DND-41 (cell line): ENCODE data around the gene GPR162.

Experiments used
- ATAC-seq: fragments of 200-7000 bp; cut with Tn5 transposase; 3 replicates; pipeline ENCODE4 v1.9.1; 2021; ENCODE audit warnings: low read depth; ENCODE audit not compliant: insufficient read depth
- DNase-seq: peaks from one replicate; pipeline ENCODE4 v3.0.0-alpha.2; 2020
- H2AFZ ChIP-seq: 2 replicates; pipeline ENCODE4 v1.6.0; 2012; ENCODE audit warnings: low read depth, low read length
- H3K27ac ChIP-seq: 2 replicates; pipeline ENCODE4 v1.5.1; 2012; ENCODE audit warnings: low read length, inconsistent platforms
- H3K27me3 ChIP-seq: fragments of 200-600 bp; sonication (generic); 2 replicates; pipeline ENCODE4 v1.6.0; 2012; ENCODE audit warnings: low read length, mild to moderate bottlenecking, inconsistent platforms; ENCODE audit not compliant: insufficient read depth, poor library complexity
- H3K36me3 ChIP-seq: 2 replicates; pipeline ENCODE4 v1.5.1; 2012; ENCODE audit warnings: low read length, inconsistent platforms; ENCODE audit not compliant: insufficient read depth
- H3K4me1 ChIP-seq: 2 replicates; pipeline ENCODE4 v1.5.1; 2012; ENCODE audit warnings: mild to moderate bottlenecking, low read length; ENCODE audit not compliant: insufficient read depth
- H3K4me2 ChIP-seq: 2 replicates; pipeline ENCODE4 v1.6.0; 2012; ENCODE audit warnings: mild to moderate bottlenecking, moderate library complexity, low read length, inconsistent platforms; ENCODE audit not compliant: insufficient read depth
- H3K4me3 ChIP-seq, 2 experiments: fragments of 200-600 bp in 1 of 2; shearing (Covaris generic) in 1 of 2; 2 replicates each; pipeline ENCODE4 v1.5.1; 2012 to 2016; ENCODE audit warnings: inconsistent platforms in 2 of 2, low read length in 2 of 2, mild to moderate bottlenecking in 2 of 2, low read depth in 1 of 2, moderate library complexity in 1 of 2
- H3K79me2 ChIP-seq: 2 replicates; pipeline ENCODE4 v1.6.0; 2012; ENCODE audit warnings: low read length, inconsistent platforms; ENCODE audit not compliant: insufficient read depth
- H3K9ac ChIP-seq: 2 replicates; pipeline ENCODE4 v1.6.0; 2012; ENCODE audit warnings: low read depth, mild to moderate bottlenecking, inconsistent platforms, low read length, moderate library complexity
- H3K9me3 ChIP-seq: 2 replicates; pipeline ENCODE4 v1.5.1; 2012; ENCODE audit warnings: low read length, moderate library complexity, mild to moderate bottlenecking, inconsistent platforms; ENCODE audit not compliant: insufficient read depth, severe bottlenecking
- H4K20me1 ChIP-seq: 2 replicates; pipeline ENCODE4 v1.6.0; 2012; ENCODE audit warnings: low read length; ENCODE audit not compliant: insufficient read depth
- CTCF ChIP-seq: IDR thresholded peaks from 2 replicates; pipeline ENCODE4 v1.5.1; 2012; ENCODE audit warnings: borderline replicate concordance, low read length, moderate library complexity, mild to moderate bottlenecking; ENCODE audit not compliant: poor library complexity, severe bottlenecking; ENCODE audit errors: extremely low read depth
- EZH2 ChIP-seq: IDR thresholded peaks from 3 replicates; pipeline ENCODE4 v1.6.1; 2012; ENCODE audit warnings: borderline replicate concordance, low read depth, mild to moderate bottlenecking, moderate library complexity, low read length, inconsistent platforms; ENCODE audit not compliant: severe bottlenecking

GPR162 gene

GRCh38 chr12:6837370-6838060, 15.9 kb downstream of the GPR162 start:
- no peaks in the 10 kb centered on the region for H3K36me3 ChIP-seq

DNA sequence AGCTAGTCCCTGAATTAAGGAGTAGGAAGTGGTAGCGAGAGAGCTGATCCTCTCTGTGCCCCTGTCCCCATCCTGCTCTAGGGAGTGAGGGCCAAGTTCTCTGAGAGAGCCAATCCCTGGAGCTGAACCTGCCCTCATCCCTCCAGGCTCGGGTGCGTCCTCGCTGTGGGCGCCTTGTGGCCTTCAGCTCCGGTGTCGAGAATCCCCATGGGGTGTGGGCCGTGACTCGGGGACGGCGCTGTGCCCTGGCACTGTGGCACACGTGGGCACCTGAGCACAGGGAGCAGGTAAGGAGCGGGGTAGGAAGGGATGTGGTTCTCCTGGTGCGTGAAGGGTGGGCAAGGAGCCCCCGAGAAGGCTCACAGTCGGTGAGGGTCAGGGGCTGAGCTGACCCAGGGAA, 17.2 kb downstream of the GPR162 start:
- H3K4me1 ChIP-seq: no peaks in the 10 kb centered on the region
- H3K79me2 ChIP-seq: no peaks in the 10 kb centered on the region
- H3K27me3 ChIP-seq: peaks cover 5% of the 10 kb centered on the region
- no peak for TF ChIP-seq CTCF
- no peak overlapping the region for H3K4me2 ChIP-seq
- no peaks in the 10 kb centered on the region for H3K36me3 ChIP-seq
- no peak overlapping the region for H3K9ac ChIP-seq
- no peaks in the 10 kb centered on the region for H3K9me3 ChIP-seq
- no peak for ATAC-seq
- no peak overlapping the region for H3K27ac ChIP-seq
- DNase-seq: no peak
- no peaks in the 10 kb centered on the region for H4K20me1 ChIP-seq
- no peak overlapping the region for H2AFZ ChIP-seq
- H3K4me3 ChIP-seq: no peak overlapping the region

More at GRCh38 chr12:6837370-6838060, 15.9 kb downstream of the GPR162 start:
- no peak overlapping the region for H3K4me3 ChIP-seq
- no peak for DNase-seq
- H4K20me1 ChIP-seq: no peaks in the 10 kb centered on the region
- H2AFZ ChIP-seq: no peak overlapping the region
- peaks cover 9% of the 10 kb centered on the region for H3K27me3 ChIP-seq
- no peaks in the 10 kb centered on the region for H3K79me2 ChIP-seq
- no peak for ATAC-seq
- no peak overlapping the region for H3K9ac ChIP-seq
- H3K27ac ChIP-seq: no peak overlapping the region
- H3K4me2 ChIP-seq: no peak overlapping the region
- H3K9me3 ChIP-seq: no peaks in the 10 kb centered on the region
- H3K4me1 ChIP-seq: no peaks in the 10 kb centered on the region
- TF ChIP-seq EZH2 (no peak), CTCF (no peak)

- Histone ChIP-seq H4K20me1 (no peaks in the 10 kb centered on the region), H3K4me2 (no peak overlapping the region), H3K79me2 (no peaks in the 10 kb centered on the region), H3K27ac (no peak overlapping the region), H3K4me3 (no peak overlapping the region), H3K9me3 (no peaks in the 10 kb centered on the region), H2AFZ (no peak overlapping the region), H3K4me1 (no peaks in the 10 kb centered on the region), H3K27me3 (peaks cover 4% of the 10 kb centered on the region), H3K36me3 (no peaks in the 10 kb centered on the region), H3K9ac (no peak overlapping the region)
- no peak for TF ChIP-seq EZH2
- no peak for TF ChIP-seq CTCF
- ATAC-seq (no peak), DNase-seq (no peak)
Observed at GRCh38 chr12:6839482-6840201, 18.0 kb downstream of the GPR162 start.
